Motor neuron (in vitro differentiated cells): ENCODE results near the gene KARS1. TPM values are rescaled to one million over a fixed set of nuclear protein-coding genes. Genes with fewer than 3 reads are reported as not detected.

ENCODE experiments used
- ATAC-seq, 8 experiments: fragments of 200-7000 bp; cut with Tn5 transposase; replicated peaks in 6 of 8; 2 replicates each; pipeline ENCODE4 v1.8.0; 2021; ENCODE audit warnings: mild to moderate bottlenecking in 8 of 8, moderate library complexity in 8 of 8
- H3K27ac ChIP-seq, 2 donors: fragments of 250-450 bp; sonication (Bioruptor Pico); 2 replicates each; pipeline ENCODE4 v1.9.0; 2021; ENCODE audit warnings: antibody characterized with exemption in 2 of 2, mild to moderate bottlenecking in 2 of 2, moderate library complexity in 1 of 2
- H3K4me1 ChIP-seq, 2 donors: fragments of 250-450 bp; sonication (Bioruptor Pico); replicated peaks in 1 of 2; 2 replicates each; pipeline ENCODE4 v1.6.1; 2021; ENCODE audit warnings: antibody characterized with exemption in 2 of 2, mild to moderate bottlenecking in 2 of 2, moderate library complexity in 1 of 2
- H3K4me3 ChIP-seq, 5 donors: fragments of 250-450 bp; sonication (Bioruptor Pico); 2 replicates each; pipeline ENCODE4 v1.9.0; 2021; ENCODE audit warnings: antibody characterized with exemption in 5 of 5, mild to moderate bottlenecking in 5 of 5, moderate library complexity in 4 of 5
- WGBS, 10 experiments: fragments of 450-650 bp; shearing (Covaris generic); methylation state at CpG; one replicate each; pipeline ENCODE4 v1.0.0; 2022; 5-methylcytosine and 5-hydroxymethylcytosine counted together
- in situ Hi-C, 9 experiments: fragments of 400-800 bp; cut with MboI; loops; one replicate each; pipeline ENCODE4 v1.15.0; 2021; ENCODE audit warnings: low sequenced_read_pairs in 9 of 9, low pct_unique_long_range_greater_than_20kb in 2 of 9; ENCODE audit not compliant: unreplicated experiment in 9 of 9
- total RNA-seq, 8 experiments: library from RNA; unstranded; fragments of 300-600 nt; gene quantifications; 2 replicates each; pipeline versions ENCODE4 v1.2.3 to v1.2.4, GENCODE V29; 2022

KARS1 gene
- total RNA-seq, 8 experiments from 2014 or later = 106 to 187 (median 127) TPM

GRCh38 chr16:75647112-75647491, 363 bp downstream of the KARS1 start:
- in situ Hi-C loops = loop anchor here in 2 of 9 experiments (10.0 to 25.0 kb wide), 2 partner anchors 118 to 1515 kb away; no protein-coding TSS in a partner anchor
- ATAC-seq = peak; percentile 20 to 49 (median 44)
- peak overlapping the region; percentile 59 to 100 (median 75) for H3K4me3 ChIP-seq
- WGBS, 10 experiments = 0% methylated on average over 1 to 16 of the region's 18 CpGs; no CpG with 5 or more reads in 2 of the 10 experiments
- H3K4me1 ChIP-seq = peaks cover 6 to 14% of the 10 kb centered on the region in 2 donors
- peak overlapping the region; percentile 63 to 98 for H3K27ac ChIP-seq

DNA sequence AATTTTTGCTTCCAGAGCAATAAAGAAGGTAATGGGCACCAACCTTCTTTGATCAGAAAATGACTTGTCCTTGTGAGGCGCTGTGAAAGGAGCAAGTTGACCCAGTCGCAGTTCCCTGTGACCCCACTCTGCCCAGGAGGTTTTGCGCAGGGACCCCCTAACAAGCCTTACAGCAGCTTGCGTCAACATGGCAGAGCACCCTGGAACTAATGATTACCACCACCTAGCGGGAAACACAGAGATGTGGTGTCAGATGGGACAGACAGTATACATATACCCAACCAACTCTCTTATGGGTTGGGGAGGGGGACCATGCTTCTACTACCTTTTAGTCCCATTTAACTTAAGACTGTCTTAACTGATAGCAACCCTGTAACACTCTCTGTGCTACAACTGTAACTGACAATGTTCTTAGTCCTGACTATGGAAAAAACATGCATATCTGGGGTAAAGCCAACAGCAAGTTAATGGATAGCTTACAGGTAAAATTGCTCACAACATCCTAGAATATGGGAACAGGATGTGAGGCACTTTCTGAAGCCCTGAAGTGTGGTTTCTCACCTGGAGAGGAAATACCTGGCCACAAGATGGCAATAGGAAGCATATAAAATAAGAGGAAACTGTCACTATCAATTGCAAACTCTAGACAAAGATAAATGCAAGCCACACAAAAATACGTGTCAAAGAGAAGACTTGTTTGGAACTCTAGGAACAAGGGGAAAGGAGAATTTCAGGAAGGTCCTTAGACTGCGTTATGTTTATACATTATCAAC, 3.0 kb downstream of the KARS1 start:
- no peak for ATAC-seq
- in situ Hi-C loops = loop anchor here in 2 of 9 experiments (10.0 to 25.0 kb wide), 2 partner anchors 120 to 1518 kb away; no protein-coding TSS in a partner anchor
- Histone ChIP-seq H3K4me1 (peaks cover 2 to 4% of the 10 kb centered on the region in 2 donors), H3K27ac (no peak overlapping the region), H3K4me3 (no peak overlapping the region)
- 65 to 100% (median 96%) methylated on average over 2 to 5 of the region's 7 CpGs; no CpG with 5 or more reads in 1 of the 10 experiments for WGBS, 10 experiments

- in situ Hi-C loops = loop anchor here in 2 of 9 experiments (10.0 to 25.0 kb wide), 2 partner anchors 124 to 1522 kb away; no protein-coding TSS in a partner anchor
- 57 to 97% (median 91%) methylated on average over 2 to 5 of the region's 6 CpGs; no CpG with 5 or more reads in 3 of the 10 experiments for WGBS, 10 experiments
- Histone ChIP-seq H3K4me3 (no peak overlapping the region), H3K27ac (no peak overlapping the region), H3K4me1 (no peaks in the 10 kb centered on the region)
- ATAC-seq = peak in 2 of 8 experiments; percentile 15 to 65
These were observed 6.9 kb downstream of the KARS1 start for GRCh38 chr16:75640598-75640997.

DNA sequence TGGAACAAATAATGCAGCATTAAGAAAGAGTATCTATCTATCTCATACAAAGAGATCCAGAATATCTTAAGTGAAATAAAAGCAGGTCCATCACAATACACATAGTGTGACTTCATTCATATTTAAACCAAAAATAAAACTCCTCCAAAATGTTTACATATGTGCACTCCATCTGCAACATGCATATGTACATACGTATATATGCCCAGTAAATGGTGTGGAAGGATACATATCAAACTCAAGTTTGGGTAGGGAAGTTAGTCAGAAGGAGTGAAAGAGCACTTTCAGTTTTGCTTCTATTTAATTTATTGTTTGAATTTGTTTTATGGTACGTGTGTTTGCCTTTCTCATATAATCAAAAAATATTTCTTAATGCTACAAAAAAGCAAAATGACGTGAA, 12.4 kb downstream of the KARS1 start:
- ATAC-seq = peak in 3 of 8 experiments; percentile 78 to 95 (median 84)
- 0 to 100% (median 71%) methylated on average over 1 to 3 of the region's 3 CpGs; no CpG with 5 or more reads in 1 of the 10 experiments for WGBS, 10 experiments
- Histone ChIP-seq H3K4me1 (no peaks in the 10 kb centered on the region), H3K27ac (no peak overlapping the region), H3K4me3 (no peak overlapping the region)
- in situ Hi-C loops = loop anchor here in 1 of 9 experiments (25.0 kb wide), 1 partner anchor 1527 kb away; no protein-coding TSS in a partner anchor

- Histone ChIP-seq H3K27ac (no peak overlapping the region), H3K4me1 (no peaks in the 10 kb centered on the region), H3K4me3 (no peak overlapping the region)
- ATAC-seq = no peak
- in situ Hi-C loops = loop anchor here in 1 of 9 experiments (25.0 kb wide), 1 partner anchor 1529 kb away; no protein-coding TSS in a partner anchor
- WGBS, 10 experiments = 88 to 100% (median 97%) methylated on average over 1 to 5 of the region's 8 CpGs
These were observed 14.6 kb downstream of the KARS1 start for GRCh38 chr16:75632857-75633256.

DNA sequence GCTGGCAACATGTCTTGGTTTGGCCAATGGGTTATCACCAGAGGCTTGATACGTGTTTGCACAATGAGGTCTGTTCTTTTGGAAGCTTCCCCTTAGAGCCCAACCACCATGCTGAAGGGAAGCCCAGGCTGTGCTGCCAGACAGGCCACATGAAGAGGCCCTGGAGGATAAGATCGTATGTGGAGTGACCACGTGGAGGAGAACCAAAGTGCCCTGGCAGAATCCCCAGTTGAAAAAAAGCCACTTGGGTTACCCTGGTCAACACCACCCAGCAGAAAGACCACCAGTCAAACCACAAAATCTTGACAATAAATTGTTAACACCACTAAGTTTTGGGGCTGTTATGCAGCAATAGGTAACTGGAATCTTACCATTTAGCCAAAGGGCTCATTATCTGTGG, 17.4 kb downstream of the KARS1 start:
- in situ Hi-C loops = loop anchor here in 1 of 9 experiments (25.0 kb wide), 1 partner anchor 1532 kb away; no protein-coding TSS in a partner anchor
- Histone ChIP-seq H3K4me3 (no peak overlapping the region), H3K27ac (no peak overlapping the region), H3K4me1 (no peaks in the 10 kb centered on the region)
- no peak for ATAC-seq
- 83 to 100% (median 89%) methylated on average over 1 to 3 of the region's 3 CpGs; no CpG with 5 or more reads in 6 of the 10 experiments for WGBS, 10 experiments

DNA sequence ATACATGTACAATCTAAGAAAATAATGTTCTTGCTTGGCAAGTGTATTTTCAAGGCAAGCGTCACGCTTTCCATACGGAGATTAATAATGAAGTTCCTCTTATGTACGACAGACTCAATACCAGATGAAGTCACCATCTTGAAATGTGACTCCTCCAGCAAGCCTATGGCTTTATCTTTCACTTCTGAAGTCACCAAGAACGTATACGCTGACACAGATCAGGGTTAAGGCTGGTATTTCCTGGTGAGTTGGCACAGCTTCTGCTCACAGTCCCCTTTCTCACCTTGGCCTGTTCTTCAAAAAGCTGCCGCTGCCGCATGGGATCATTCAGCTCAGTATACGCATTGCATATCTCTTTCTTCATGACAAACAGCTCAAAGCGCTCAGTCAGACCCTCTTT, 18.3 kb downstream of the KARS1 start:
- H3K27ac ChIP-seq = no peak overlapping the region
- in situ Hi-C loops = loop anchor here in 1 of 9 experiments (25.0 kb wide), 1 partner anchor 1533 kb away; no protein-coding TSS in a partner anchor
- ATAC-seq = no peak
- WGBS, 10 experiments = 84 to 100% (median 95%) methylated on average over 2 to 10 of the region's 10 CpGs; no CpG with 5 or more reads in 1 of the 10 experiments
- H3K4me3 ChIP-seq = no peak overlapping the region
- H3K4me1 ChIP-seq = no peaks in the 10 kb centered on the region

- peak in 1 of 8 experiments; percentile 5 for ATAC-seq
- in situ Hi-C loops = loop anchor here in 1 of 9 experiments (25.0 kb wide), 1 partner anchor 1534 kb away; no protein-coding TSS in a partner anchor
- no peak overlapping the region for H3K4me3 ChIP-seq
- WGBS, 10 experiments = 80 to 100% (median 98%) methylated on average over 1 to 4 of the region's 4 CpGs; no CpG with 5 or more reads in 6 of the 10 experiments
- no peak overlapping the region for H3K27ac ChIP-seq
- H3K4me1 ChIP-seq = no peaks in the 10 kb centered on the region
These were observed 19.1 kb downstream of the KARS1 start for GRCh38 chr16:75628351-75628750.

DNA sequence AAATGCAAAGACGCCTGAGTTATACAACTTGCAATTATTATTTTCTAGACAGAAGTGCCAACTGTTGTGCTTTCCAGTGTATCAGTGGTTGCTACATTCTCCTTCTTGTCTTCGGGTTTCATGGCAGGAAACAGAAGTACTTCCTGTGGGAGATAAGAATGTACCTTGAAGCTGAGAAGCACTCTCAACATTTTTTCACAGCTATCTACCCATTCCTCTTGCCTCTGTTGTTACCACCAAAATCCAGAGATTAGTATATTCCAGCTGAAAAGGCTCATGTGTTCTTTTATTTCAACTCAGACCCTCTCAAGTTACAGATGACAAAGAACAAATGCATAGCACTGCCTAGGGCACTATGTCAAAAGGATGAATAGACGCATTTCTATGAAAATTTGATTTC, 19.6 kb downstream of the KARS1 start:
- 48 to 100% (median 82%) methylated on average over 1 to 3 of the region's 3 CpGs; no CpG with 5 or more reads in 1 of the 10 experiments for WGBS, 10 experiments
- Histone ChIP-seq H3K4me3 (no peak overlapping the region), H3K4me1 (no peaks in the 10 kb centered on the region), H3K27ac (no peak overlapping the region)
- in situ Hi-C loops = loop anchor here in 1 of 9 experiments (25.0 kb wide), 1 partner anchor 1534 kb away; no protein-coding TSS in a partner anchor
- peak in 1 of 8 experiments; percentile 25 for ATAC-seq

DNA sequence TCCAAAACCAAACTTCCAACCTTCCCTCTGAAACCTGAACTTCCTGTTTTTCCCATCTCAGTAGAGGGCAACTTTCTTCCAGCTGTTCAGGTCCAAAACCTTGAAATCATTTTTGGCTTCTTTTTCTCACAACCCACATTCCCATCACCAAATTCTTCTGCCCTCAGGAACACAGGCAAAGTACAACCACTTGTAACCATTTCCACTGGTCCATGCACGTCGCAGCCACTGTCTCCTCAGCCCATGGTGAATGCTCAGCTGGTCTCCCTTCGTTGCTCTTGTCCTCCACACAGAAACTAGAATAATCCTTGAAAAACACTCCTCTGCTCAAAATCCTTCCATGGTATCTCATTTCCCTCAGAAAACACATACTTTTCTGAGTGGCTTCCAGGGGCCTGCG, 20.7 kb downstream of the KARS1 start:
- Histone ChIP-seq H3K27ac (no peak overlapping the region), H3K4me3 (no peak overlapping the region), H3K4me1 (peaks cover 4 to 5% of the 10 kb centered on the region in 2 donors)
- in situ Hi-C loops = loop anchor here in 1 of 9 experiments (25.0 kb wide), 1 partner anchor 1535 kb away; no protein-coding TSS in a partner anchor
- no peak for ATAC-seq
- WGBS, 10 experiments = 50 to 100% (median 88%) methylated on average over 1 to 4 of the region's 4 CpGs; no CpG with 5 or more reads in 5 of the 10 experiments

DNA sequence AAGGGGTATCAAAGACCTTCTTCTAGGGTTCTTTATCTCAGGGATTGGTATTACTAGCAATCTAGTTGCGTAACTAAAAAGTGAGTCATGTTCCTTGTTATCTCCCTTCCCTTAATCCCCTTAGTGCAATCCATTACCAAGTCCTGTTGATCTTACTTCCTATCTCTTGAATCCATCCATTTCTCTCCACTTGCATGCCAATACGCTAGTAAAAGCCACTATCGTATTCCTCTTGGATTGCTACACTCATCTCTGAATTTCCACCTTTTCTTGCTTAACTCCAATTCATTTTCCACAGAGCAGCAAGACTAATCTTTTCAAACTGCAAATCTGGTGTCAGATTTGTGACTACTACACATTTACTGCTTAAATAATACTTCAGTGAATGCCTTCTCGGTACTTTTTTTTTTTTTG, 22.5 kb downstream of the KARS1 start:
- Histone ChIP-seq H3K4me1 (peaks cover 14 to 17% of the 10 kb centered on the region in 2 donors), H3K27ac (no peak overlapping the region), H3K4me3 (no peak overlapping the region)
- no peak for ATAC-seq
- in situ Hi-C loops = loop anchor here in 1 of 9 experiments (25.0 kb wide), 2 partner anchors 163 to 1537 kb away; partner anchors contain the start of gene TMEM170A
- 43 to 100% (median 90%) methylated on average over 1 to 4 of the region's 4 CpGs for WGBS, 10 experiments

DNA sequence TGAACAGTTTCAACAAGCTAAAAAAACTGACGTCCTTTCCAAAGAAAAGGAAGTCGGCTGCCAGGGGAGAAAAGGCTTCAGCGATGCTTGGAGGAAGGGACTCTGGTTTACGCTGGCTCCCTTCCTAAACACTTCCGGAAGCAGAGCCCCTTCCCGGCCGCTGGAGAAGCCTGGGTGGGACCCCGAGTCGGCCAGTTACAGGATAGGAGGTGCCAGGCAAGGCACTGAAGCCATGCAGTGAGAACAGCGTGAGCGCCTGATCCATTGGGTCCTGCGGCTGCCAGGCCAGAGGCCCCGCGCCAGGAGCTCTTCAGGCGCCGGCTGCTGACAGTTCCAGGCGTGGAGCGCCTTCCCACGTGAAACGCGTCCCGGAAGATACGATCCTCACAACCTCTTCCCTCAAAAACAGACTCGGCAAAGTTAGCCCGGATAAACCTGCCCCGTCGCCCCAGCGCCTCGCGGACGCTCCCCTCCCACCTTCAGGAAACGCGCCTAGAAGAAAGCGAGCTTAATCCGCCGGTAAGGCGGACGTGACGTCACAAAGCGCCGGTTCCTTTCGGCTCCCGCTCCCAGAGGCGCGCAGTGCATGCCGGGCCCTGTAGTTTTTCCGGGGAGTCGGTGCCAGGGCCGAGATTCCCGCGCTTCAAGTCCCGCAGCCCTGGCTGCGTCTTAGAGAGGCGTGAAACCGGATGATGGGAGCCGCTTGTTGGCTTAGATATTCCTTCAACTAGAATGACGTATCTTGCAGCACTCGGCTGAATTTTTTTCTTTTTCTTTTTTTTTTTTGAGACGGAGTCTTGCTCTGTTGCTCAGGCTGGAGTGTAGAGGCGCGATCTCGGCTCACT, 24.5 kb downstream of the KARS1 start, which contains the start of gene ADAT1:
Gene ADAT1 (minus strand): TSS at position 521 of the 845 bp plus-strand sequence. CDS start 2,482 bp downstream, outside the sequence.
- 0 to 9% (median 0%) methylated on average over 1 to 27 of the region's 62 CpGs for WGBS, 10 experiments
- peak within 1 kb of the TSS; percentile 48 to 80 (median 68) for H3K4me3 ChIP-seq
- peak; percentile 87 to 98 (median 96) for ATAC-seq
- in situ Hi-C loops = loop anchor here in 1 of 9 experiments (25.0 kb wide), 1 partner anchor 161 kb away; the partner anchor contains the start of gene TMEM170A
- H3K4me1 ChIP-seq = peaks cover 14 to 17% of the 10 kb centered on the region in 2 donors
- peak within 1 kb of the TSS; percentile 78 for H3K27ac ChIP-seq
